NCI-H1105 (cell line): Measurements from ENCODE around the gene TMEM63C.
"Not testable (repeated sequence)": the region's sequence is repeated elsewhere in the genome, so short reads cannot be mapped to it uniquely, and the experiment has no call there.

Experiments used
- DNase-seq: peaks from one replicate; lab custom pipeline; 2025; lab: John Stamatoyannopoulos, UW

TMEM63C gene

DNA sequence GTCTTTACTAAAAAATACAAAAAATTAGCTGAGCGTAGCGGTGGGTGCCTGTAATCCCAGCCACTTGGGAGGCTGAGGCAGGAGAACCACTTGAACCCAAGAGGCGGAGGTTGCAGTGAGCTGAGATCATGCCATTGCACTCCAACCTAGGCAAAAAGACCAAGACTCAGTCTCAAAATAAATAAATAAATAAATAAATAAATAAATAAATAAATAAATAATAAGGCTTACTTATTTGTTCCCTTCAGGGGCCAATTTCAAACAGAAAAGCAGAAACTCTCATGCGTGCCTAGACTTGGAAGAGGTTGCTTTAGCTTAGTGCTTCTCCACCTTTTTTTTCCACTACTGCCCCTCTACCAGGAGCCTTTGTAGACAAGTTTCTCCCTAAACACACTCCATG lies 99.3 kb downstream of the TMEM63C start:
- DNase-seq = not testable (repeated sequence)

DNA sequence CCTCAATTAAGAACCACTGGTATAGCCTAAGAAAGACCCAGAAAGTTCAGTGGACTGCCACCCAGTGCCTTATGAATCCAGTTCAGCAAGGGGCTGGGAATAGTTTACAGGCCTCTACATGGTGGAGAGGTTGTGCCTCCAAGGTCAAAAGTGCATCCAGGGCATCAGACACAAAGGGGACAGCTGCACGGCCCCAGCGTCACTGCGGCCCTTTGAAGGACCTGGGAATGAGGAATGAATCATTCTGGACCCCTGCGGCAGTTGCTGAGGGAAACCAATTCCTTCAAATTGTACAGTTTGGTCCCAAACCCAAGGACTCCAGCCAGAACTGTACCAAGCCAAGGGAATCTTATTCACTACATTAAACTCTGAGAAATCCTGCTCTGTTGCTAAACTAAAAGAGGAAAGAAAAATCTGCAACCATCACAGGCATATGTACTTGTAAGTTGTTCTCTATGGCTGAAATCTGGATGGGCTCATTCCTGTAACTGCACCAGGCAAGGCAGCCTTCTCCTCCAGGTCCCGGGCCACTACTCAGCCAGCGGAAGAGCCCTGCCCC lies 100.3 kb downstream of the TMEM63C start:
- no peak for DNase-seq

DNA sequence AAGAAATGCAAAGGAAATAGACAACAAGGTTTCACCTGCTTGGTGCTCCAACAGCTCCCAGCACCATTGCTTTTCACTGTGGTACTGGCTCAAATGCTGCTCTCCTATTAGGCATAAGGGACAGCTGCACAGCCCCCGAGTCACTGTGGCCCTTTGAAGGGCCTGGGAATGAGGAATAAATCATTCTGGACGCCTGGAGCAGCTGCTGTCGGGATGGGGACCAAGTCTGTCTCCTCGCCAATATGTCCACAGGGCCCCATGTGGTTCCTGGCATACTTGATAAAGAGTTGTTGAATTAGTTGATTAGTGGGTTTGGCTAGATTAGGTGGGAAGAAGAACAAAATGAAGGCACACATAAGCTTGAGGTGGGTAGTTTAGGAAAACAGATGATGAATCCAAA lies 102.5 kb downstream of the TMEM63C start:
- DNase-seq = no peak

DNA sequence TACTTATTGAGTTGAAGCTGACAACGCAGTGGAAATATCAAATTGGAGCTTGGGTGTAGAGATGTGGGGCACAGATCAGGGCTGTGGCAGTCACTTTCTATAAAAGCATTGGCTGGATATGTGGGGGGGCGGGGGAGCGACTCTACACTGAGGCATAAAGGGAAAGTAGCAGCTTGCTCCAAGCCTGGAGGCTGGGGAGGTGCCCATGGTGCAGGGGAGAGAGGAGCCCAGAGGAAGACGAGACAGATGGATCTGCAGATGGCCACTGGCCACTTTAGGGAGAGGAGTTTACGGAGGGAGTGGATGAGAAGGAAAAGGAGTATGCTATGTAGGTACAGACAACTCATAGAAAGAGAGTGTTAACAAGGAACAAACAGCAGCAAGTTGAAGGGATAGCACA lies 102.9 kb downstream of the TMEM63C start:
- no peak for DNase-seq

DNA sequence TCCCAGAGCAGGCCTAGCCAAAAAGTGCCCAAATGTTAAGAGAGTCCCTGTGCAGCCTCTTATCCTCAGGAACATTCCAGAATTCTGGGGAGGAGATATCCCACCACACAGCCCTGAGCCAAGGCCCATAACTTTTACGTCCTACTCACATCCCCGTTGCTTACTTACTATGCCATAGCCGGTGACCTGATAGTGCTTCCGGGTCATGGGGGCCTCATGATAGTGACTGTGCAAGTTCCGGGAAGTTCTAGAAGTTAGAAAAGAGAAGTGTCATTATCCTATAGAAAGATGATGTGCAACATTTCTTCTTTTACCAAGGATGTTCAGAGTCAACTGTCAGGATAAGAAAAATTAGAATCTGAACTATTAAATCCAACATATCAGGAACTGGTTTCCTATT lies 105.0 kb downstream of the TMEM63C start:
- DNase-seq = no peak

DNA sequence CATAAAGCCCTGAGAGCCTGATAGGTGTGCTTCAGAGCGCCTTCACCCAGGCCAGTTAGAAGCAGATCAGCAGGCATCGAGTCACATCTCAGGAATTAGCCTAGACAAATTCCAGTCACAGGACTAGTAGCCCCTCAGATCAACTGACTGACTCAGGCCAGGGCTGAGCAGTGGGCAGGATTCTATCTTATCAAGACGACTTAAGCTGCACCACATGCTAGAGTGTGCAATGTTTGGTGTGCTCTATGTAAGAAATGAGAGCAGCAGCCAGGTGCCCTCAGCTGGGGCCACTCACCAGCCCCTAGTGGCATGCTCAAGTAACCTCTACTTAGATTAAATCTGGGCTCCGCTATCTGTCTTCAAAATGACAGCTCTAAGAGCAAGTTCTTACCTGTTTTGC lies 109.1 kb downstream of the TMEM63C start:
- no peak for DNase-seq

DNA sequence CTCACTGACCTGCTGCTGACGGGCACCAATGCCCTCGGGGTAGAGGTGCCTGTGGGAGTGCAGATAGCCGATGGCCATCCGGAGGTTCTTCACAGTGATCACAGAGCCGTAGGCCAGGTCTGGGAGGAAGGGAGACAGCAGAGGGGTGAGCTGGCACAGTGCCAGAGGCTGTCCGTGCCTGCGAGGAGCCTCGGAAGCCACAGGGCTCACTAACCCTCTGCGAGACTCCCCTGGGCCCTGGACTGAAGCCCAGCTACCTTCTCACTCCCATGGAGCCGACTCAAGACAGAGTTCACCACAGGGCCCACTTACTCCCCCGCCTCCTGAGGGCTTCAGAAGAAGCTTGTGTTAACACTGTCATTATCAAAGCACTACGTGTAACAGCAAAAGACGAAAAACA lies 114.6 kb downstream of the TMEM63C start:
- no peak for DNase-seq

DNA sequence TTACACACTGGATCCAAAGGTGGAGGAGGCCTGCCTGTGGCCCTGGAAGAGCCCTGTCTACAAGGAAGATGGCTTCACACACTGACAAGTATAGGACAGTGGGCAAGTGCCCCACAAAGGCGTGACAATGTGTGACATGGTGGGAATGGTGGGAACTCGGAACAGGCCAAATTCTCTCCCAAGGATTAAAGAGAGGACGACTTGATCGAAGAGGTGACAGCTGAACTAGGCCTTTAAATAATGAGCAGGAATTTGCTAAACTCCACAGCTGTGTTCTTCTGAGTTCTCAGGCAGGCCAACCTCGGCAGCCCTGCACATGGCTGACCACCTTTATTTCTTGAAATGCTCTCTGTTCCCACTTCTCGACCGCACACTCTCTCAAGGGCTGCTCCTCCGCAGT lies 115.3 kb downstream of the TMEM63C start:
- no peak for DNase-seq

DNA sequence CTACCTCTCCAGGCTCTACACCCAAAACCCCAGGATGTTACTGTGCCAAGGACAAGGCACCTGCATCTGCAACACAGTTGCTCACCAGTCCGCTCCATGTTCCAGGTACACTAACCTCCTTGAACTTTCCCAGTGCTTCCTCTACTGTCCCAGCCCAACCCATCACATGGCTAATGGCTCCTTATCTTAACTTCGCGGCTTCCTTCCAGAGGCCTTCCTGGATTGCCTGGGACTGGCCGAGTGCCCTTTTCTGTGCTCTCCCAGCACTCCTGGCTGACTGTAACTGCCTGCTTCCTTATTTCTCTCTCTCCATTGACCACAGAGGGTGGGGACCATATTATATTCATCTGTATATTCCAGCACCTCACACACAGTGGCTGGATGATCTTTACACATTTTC lies 118.2 kb downstream of the TMEM63C start:
- no peak for DNase-seq

DNA sequence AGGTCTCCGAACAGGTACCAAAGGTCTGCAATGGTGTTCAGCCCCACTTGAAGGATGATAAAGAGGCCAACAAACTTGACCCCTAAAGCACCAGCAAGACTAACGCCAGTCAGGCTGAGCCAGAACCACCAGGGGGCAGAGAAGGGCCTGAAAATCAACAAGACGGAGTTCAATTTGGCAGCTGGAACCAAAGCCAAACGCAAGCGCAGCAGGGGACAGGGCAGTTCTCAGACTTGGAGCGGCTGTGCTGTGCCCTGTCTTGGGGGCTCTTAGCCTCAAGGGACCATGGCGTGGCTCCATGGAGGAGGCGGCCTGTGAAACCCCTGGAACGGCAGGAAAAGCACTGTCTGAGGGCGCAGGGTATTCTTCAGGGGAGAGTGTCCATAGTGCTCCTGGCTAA lies 119.5 kb downstream of the TMEM63C start:
- DNase-seq = no peak

DNA sequence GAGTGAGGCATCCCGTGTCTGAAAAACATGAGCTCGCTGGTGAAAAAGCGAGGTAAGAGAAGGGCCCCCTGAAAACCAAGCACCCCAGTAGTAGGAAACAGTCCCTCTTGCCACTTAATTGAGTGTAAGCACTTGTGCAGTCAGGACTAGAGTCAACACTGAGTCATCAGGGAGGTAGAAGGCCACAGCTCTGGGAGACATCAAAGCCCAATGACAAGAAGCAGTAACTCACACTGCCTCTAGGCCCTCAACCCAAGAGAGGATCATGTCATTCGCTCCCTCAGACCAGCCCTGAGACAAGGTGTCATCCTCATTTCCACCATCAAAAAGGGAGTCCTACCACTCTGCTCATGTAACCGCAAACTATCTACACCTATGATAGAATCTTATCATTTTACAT lies 121.3 kb downstream of the TMEM63C start:
- DNase-seq = no peak

DNA sequence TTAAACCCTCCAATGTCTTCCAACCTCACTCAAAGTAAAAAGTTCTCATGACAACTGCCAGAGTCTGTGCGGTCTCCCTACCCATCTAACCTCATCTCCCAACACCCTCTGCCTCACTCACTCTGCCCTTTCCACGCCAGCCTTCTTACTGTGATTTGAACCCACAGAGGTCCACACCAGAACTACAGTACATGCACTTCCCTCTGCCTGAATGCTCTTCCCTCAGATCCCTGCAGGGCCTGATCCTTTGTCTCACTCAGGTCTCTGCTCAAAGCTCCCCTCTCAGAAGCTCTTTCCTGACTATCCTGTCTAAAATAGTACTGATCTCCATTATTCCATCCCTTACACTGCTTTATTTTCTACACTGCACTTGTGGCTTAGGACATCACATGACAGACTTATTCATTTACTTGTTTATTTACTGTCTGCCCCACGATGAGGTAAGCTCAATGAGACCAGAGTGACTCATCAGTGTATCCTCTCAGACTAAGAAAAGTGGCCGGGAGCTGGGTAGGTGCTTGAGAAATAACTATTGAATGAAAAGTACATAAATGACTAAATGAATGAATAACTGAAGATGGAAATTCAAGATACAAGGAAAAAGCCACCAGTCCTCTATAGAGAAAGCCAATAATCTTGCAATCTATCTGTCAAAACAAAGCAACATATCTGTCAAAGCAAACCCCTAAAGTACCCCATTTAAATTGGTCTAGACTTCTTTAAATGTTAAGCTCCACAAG lies 122.0 kb downstream of the TMEM63C start:
- no peak for DNase-seq

DNA sequence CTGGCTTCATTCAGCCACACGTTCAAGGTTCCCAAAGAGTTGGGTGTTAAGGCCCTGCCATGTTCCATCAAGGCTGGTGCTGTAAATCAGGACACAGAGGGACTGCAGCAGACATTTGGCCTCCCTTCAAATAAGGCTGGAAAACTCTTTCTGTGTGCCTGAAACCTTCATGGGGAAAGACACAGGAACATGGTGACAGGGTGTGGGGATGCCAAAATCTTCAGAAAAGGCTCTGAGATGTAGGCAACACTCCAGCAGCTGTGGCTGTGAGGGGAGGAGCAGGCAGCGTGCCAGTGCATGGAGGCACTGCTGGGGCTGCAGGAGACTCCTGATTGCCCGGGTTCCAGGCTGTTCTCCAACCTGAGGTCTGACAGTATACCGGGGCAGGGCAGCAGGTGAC lies 124.1 kb downstream of the TMEM63C start:
- no peak for DNase-seq

DNA sequence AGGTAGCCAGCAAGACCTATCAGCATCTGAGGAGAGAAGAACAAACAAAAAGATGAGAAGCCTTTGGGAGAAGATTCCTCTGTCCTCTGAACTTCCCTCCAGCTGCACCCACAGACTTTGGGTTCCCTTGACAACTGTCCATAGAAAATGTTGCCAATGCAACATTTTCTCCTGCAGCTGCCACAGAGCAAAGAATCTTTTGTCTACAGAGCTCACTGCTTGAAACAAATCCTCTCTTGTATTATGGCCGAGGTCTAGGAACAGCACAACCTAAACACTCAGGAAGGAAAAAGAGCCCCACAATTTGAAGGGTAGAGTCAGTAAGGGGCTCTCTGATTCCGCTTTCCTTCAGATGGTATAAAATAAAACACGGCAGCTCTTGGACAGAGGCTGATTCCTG lies 124.8 kb downstream of the TMEM63C start:
- no peak for DNase-seq

DNA sequence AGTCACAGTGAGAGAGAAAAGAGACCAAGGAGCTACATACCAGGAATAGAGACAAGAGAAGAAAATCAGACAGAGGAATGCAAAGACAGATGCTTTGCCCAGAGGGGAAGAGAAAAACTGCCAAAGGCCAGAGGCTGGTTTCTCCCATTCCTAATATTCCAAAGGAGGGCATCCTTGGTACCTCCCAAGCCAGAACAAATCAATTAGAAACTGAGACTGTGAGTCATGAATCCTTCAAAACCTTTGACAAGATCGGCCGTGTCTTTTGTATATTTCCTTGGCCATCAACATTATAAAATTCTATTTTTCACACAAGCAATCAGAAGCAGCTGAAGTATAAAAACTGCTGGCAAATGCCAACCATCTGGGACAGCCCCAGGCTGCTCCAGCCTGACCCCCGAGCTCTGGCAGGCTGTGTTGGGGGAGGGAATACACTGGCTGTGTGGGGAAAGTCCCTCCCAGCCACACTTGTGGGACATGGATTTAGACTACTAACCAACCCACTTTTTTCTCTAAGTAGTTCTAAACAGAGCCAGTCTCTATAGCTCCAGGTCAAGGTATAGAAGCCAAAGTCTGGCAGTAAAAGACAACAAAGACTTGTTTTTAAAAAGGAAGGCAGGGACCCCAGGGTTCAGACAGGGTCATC lies 125.4 kb downstream of the TMEM63C start:
- no peak for DNase-seq
